Suprapubic skin (tissue), 4 donors: ENCODE data around the gene S100A1.

Source experiments
- CTCF ChIP-seq, 2 donors: fragments of 200-600 bp in 1 of 2; fragments of 450-650 bp in 1 of 2; sonication (generic) in 1 of 2; IDR thresholded peaks; one replicate each; pipeline ENCODE4 v1.5.1; 2016 to 2019; ENCODE audit warnings: antibody characterized with exemption in 2 of 2, mild to moderate bottlenecking in 1 of 2, moderate library complexity in 1 of 2
- POLR2A ChIP-seq, 2 donors: fragments of 450-650 bp; IDR thresholded peaks; one replicate each; pipeline ENCODE4 v1.6.1; 2017; ENCODE audit warnings: antibody characterized with exemption in 2 of 2, mild to moderate bottlenecking in 2 of 2, moderate library complexity in 2 of 2
- POLR2AphosphoS5 ChIP-seq, 3 donors: sonication (generic); formaldehyde crosslinking; IDR thresholded peaks; one replicate each; pipeline ENCODE4 v1.6.1; 2017; ENCODE audit warnings: antibody characterized with exemption in 3 of 3

- no peak for TF ChIP-seq CTCF (IDR thresholded peaks at IDR 0.05)
- no peak for TF ChIP-seq POLR2AphosphoS5 (IDR thresholded peaks at IDR 0.05)
- no peak for TF ChIP-seq POLR2A (IDR thresholded peaks at IDR 0.05)
Observed at GRCh38 chr1:153635872-153636271, 7.6 kb downstream of the S100A1 start.
